ENCODE data around the gene DLX4. TPM values are rescaled to one million over a fixed set of nuclear protein-coding genes. Genes with fewer than 3 reads are reported as not detected.

Gene DLX4
- total and polyA plus RNA-seq, 10 of the 15 experiments (the other 5 are each of a cell fraction or from before 2014, with no cell fraction given), result 0.05 to 0.29 (median 0.15) TPM

DNA sequence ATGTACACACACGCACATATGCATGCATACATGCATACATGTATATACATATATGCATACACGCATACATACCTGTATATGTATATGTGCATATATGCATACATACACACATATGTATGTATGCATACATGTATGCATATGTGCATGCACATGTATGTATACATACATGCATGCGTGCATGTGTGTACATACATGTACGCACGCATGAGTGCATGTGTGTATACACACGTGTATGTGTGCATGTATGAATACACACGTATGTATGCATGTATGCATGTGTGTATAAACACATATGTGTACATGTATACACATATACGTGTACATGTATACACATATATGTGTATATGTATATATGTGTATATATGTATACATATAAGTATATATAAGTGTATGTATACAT, 54.5 kb downstream of the DLX4 start:
- ChIA-PET CTCF (no interaction called here), SMC1A (ENCODE audit: uncharacterized antibody, unreplicated experiment) (no interaction called here), RAD21 (ENCODE audit: unreplicated experiment) (no interaction called here), POLR2A (no interaction called here)
- FAIRE-seq (no peak), DNase-seq (ENCODE audit: low read depth, low spot score) (no peak), ATAC-seq (no peak)
- Histone ChIP-seq H3K79me2 (ENCODE audit: control insufficient read depth, insufficient read depth, low read length) (no peaks in the 10 kb centered on the region), H2AFZ (ENCODE audit: control insufficient read depth, low read depth, low read length) (no peak overlapping the region), H3K9ac (ENCODE audit: control insufficient read depth, insufficient read depth, low read length) (no peak overlapping the region), H3K4me3 (no peak overlapping the region), H3K9me3 (replicated peaks; ENCODE audit: control insufficient read depth, insufficient read depth, low read length) (no peaks in the 10 kb centered on the region; the same call in 2 of the 3 replicates), H4K20me1 (ENCODE audit: control insufficient read depth, insufficient read depth) (no peaks in the 10 kb centered on the region), H3K36me3 (ENCODE audit: control insufficient read depth in 2 of 2, insufficient read depth in 2 of 2, low read length in 1 of 2) (no peaks in the 10 kb centered on the region), H3K27me3 (replicated peaks in 1 of 2; ENCODE audit: control insufficient read depth in 2 of 2, insufficient read depth in 2 of 2, low read length in 1 of 2) (no peaks in the 10 kb centered on the region; a peak in 1 of 4 replicates), H3K4me1 (ENCODE audit: control insufficient read depth, insufficient read depth, low read length) (no peaks in the 10 kb centered on the region), H3K4me2 (ENCODE audit: control insufficient read depth, insufficient read depth) (no peak overlapping the region), H3K27ac (ENCODE audit: control insufficient read depth, insufficient read depth) (no peak overlapping the region)
- TF ChIP-seq, protein P1, sequence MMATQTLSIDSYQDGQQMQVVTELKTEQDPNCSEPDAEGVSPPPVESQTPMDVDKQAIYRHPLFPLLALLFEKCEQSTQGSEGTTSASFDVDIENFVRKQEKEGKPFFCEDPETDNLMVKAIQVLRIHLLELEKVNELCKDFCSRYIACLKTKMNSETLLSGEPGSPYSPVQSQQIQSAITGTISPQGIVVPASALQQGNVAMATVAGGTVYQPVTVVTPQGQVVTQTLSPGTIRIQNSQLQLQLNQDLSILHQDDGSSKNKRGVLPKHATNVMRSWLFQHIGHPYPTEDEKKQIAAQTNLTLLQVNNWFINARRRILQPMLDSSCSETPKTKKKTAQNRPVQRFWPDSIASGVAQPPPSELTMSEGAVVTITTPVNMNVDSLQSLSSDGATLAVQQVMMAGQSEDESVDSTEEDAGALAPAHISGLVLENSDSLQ (IDR thresholded peaks at IDR 0.05), result no peak
- BruUV-seq (replicated peaks), result no TSS peak
- in situ Hi-C loops (cut with MboI), result no loop called here
- WGBS (ENCODE audit: insufficient coverage, insufficient replicate concordance, low lambda C conversion rate, missing lambda C conversion rate), result 62% methylated on average over 8 of the region's 8 CpGs
- intact Hi-C loops (cut with micrococcal nuclease; ENCODE audit: unreplicated experiment), result no loop called here

Small RNA genes within 50 kb of the gene (small RNA-seq; reads per million reads assigned to genes)
- not detected for gene RNU6-1313P

Other genes with a start within 250 kb of the DLX4 start
Only the 7 nearest of the 10 such genes appear.
- 19.5 and 26.1 TPM in 2 replicates for gene KAT7, start 180.5 kb upstream of the DLX4 start, total RNA-seq (2014; rRNA removed)
- 26.1 and 28.4 TPM in 2 replicates for gene KAT7, start 180.5 kb upstream of the DLX4 start, total RNA-seq (2014; rRNA removed; fragmentation: Illumina TruSeq; extraction: Trizol)
- gene KAT7, start 180.5 kb upstream of the DLX4 start, total RNA-seq (2021), result 40.1 and 45.8 TPM in 2 replicates
- 20.5 and 24.2 TPM in 2 replicates for gene KAT7, start 180.5 kb upstream of the DLX4 start, polyA plus RNA-seq (2011; rRNA removed)
- gene KAT7, start 180.5 kb upstream of the DLX4 start, polyA plus RNA-seq (2014; fragmentation: Illumina TruSeq; extraction: Trizol), result 30.6 and 40.2 TPM in 2 replicates
- 1 to 10 TPM; 6.6 to 8.7 TPM for gene KAT7, start 180.5 kb upstream of the DLX4 start, polyA plus RNA-seq (2014; fragmentation: Nextera tagmentation; extraction: Ambion mirVana)
- gene KAT7, start 180.5 kb upstream of the DLX4 start, polyA plus RNA-seq (2014; rRNA removed), result 15.9 and 19.9 TPM in 2 replicates
- gene KAT7, start 180.5 kb upstream of the DLX4 start, polyA plus RNA-seq (2016; fragmentation: Nextera tagmentation; extraction: Ambion mirVana), result 10 to 100 TPM; 41.2 to 44.5 TPM
- gene TAC4, start 121.1 kb upstream of the DLX4 start, total RNA-seq (2014; rRNA removed), result not detected in 2 replicates
- gene TAC4, start 121.1 kb upstream of the DLX4 start, total RNA-seq (2014; rRNA removed; fragmentation: Illumina TruSeq; extraction: Trizol), result not detected in 2 replicates
- not detected in 2 replicates for gene TAC4, start 121.1 kb upstream of the DLX4 start, total RNA-seq (2021)
- not detected in 2 replicates for gene TAC4, start 121.1 kb upstream of the DLX4 start, polyA plus RNA-seq (2011; rRNA removed)
- not detected in 2 replicates for gene TAC4, start 121.1 kb upstream of the DLX4 start, polyA plus RNA-seq (2014; fragmentation: Illumina TruSeq; extraction: Trizol)
- gene TAC4, start 121.1 kb upstream of the DLX4 start, polyA plus RNA-seq (2014; fragmentation: Nextera tagmentation; extraction: Ambion mirVana), result not detected
- gene TAC4, start 121.1 kb upstream of the DLX4 start, polyA plus RNA-seq (2014; rRNA removed), result not detected in 2 replicates
- not detected for gene TAC4, start 121.1 kb upstream of the DLX4 start, polyA plus RNA-seq (2016; fragmentation: Nextera tagmentation; extraction: Ambion mirVana)
- not detected in 2 replicates for gene DLX3, start 26.0 kb downstream of the DLX4 start, total RNA-seq (2014; rRNA removed)
- gene DLX3, start 26.0 kb downstream of the DLX4 start, total RNA-seq (2014; rRNA removed; fragmentation: Illumina TruSeq; extraction: Trizol), result not detected in 2 replicates
- not detected in 2 replicates for gene DLX3, start 26.0 kb downstream of the DLX4 start, total RNA-seq (2021)
- gene DLX3, start 26.0 kb downstream of the DLX4 start, polyA plus RNA-seq (2011; rRNA removed), result not detected in 2 replicates
- gene DLX3, start 26.0 kb downstream of the DLX4 start, polyA plus RNA-seq (2014; fragmentation: Illumina TruSeq; extraction: Trizol), result not detected in 2 replicates
- not detected for gene DLX3, start 26.0 kb downstream of the DLX4 start, polyA plus RNA-seq (2014; fragmentation: Nextera tagmentation; extraction: Ambion mirVana)
- not detected in 2 replicates for gene DLX3, start 26.0 kb downstream of the DLX4 start, polyA plus RNA-seq (2014; rRNA removed)
- gene DLX3, start 26.0 kb downstream of the DLX4 start, polyA plus RNA-seq (2016; fragmentation: Nextera tagmentation; extraction: Ambion mirVana), result not detected
- gene ITGA3, start 86.9 kb downstream of the DLX4 start, total RNA-seq (2014; rRNA removed), result 10.3 and 13.4 TPM in 2 replicates
- 6.6 and 6.9 TPM in 2 replicates for gene ITGA3, start 86.9 kb downstream of the DLX4 start, total RNA-seq (2014; rRNA removed; fragmentation: Illumina TruSeq; extraction: Trizol)
- gene ITGA3, start 86.9 kb downstream of the DLX4 start, total RNA-seq (2021), result 12.5 and 14.3 TPM in 2 replicates
- 4.3 and 6.9 TPM in 2 replicates for gene ITGA3, start 86.9 kb downstream of the DLX4 start, polyA plus RNA-seq (2011; rRNA removed)
- 3.8 and 6.6 TPM in 2 replicates for gene ITGA3, start 86.9 kb downstream of the DLX4 start, polyA plus RNA-seq (2014; fragmentation: Illumina TruSeq; extraction: Trizol)
- under 1 TPM; 0.29 to 0.86 TPM for gene ITGA3, start 86.9 kb downstream of the DLX4 start, polyA plus RNA-seq (2014; fragmentation: Nextera tagmentation; extraction: Ambion mirVana)
- 7.1 and 10.5 TPM in 2 replicates for gene ITGA3, start 86.9 kb downstream of the DLX4 start, polyA plus RNA-seq (2014; rRNA removed)
- gene ITGA3, start 86.9 kb downstream of the DLX4 start, polyA plus RNA-seq (2016; fragmentation: Nextera tagmentation; extraction: Ambion mirVana), result 1 to 10 TPM; 4.0 to 4.6 TPM
- gene PDK2, start 126.2 kb downstream of the DLX4 start, total RNA-seq (2014; rRNA removed), result 9.7 and 12.3 TPM in 2 replicates
- 6.5 and 8.6 TPM in 2 replicates for gene PDK2, start 126.2 kb downstream of the DLX4 start, total RNA-seq (2014; rRNA removed; fragmentation: Illumina TruSeq; extraction: Trizol)
- 14.2 and 16.1 TPM in 2 replicates for gene PDK2, start 126.2 kb downstream of the DLX4 start, total RNA-seq (2021)
- gene PDK2, start 126.2 kb downstream of the DLX4 start, polyA plus RNA-seq (2011; rRNA removed), result 8.8 and 22.6 TPM in 2 replicates
- gene PDK2, start 126.2 kb downstream of the DLX4 start, polyA plus RNA-seq (2014; fragmentation: Illumina TruSeq; extraction: Trizol), result 9.8 and 12.3 TPM in 2 replicates
- 1 to 10 TPM in 1 of 2 experiments, under 1 TPM in 1; 0.98 to 1.2 TPM for gene PDK2, start 126.2 kb downstream of the DLX4 start, polyA plus RNA-seq (2014; fragmentation: Nextera tagmentation; extraction: Ambion mirVana)
- gene PDK2, start 126.2 kb downstream of the DLX4 start, polyA plus RNA-seq (2014; rRNA removed), result 9.6 and 16.0 TPM in 2 replicates
- 10 to 100 TPM; 17.5 to 20.2 TPM for gene PDK2, start 126.2 kb downstream of the DLX4 start, polyA plus RNA-seq (2016; fragmentation: Nextera tagmentation; extraction: Ambion mirVana)
- 0.17 and 0.22 TPM in 2 replicates for gene SAMD14, start 161.0 kb downstream of the DLX4 start, total RNA-seq (2014; rRNA removed)
- 0.22 and 0.74 TPM in 2 replicates for gene SAMD14, start 161.0 kb downstream of the DLX4 start, total RNA-seq (2014; rRNA removed; fragmentation: Illumina TruSeq; extraction: Trizol)
- gene SAMD14, start 161.0 kb downstream of the DLX4 start, total RNA-seq (2021), result 1.3 and 1.7 TPM in 2 replicates
- gene SAMD14, start 161.0 kb downstream of the DLX4 start, polyA plus RNA-seq (2011; rRNA removed), result 0.32 and 1.3 TPM in 2 replicates
- gene SAMD14, start 161.0 kb downstream of the DLX4 start, polyA plus RNA-seq (2014; fragmentation: Illumina TruSeq; extraction: Trizol), result 0.19 and 0.25 TPM in 2 replicates
- gene SAMD14, start 161.0 kb downstream of the DLX4 start, polyA plus RNA-seq (2014; fragmentation: Nextera tagmentation; extraction: Ambion mirVana), result not detected
- gene SAMD14, start 161.0 kb downstream of the DLX4 start, polyA plus RNA-seq (2014; rRNA removed), result 0.51 and 1.4 TPM in 2 replicates
- gene SAMD14, start 161.0 kb downstream of the DLX4 start, polyA plus RNA-seq (2016; fragmentation: Nextera tagmentation; extraction: Ambion mirVana), result under 1 TPM in 1 of 2 experiments, not detected in 1; 0.06 TPM
- 59.9 and 62.9 TPM in 2 replicates for gene PPP1R9B, start 181.5 kb downstream of the DLX4 start, total RNA-seq (2014; rRNA removed)
- 35.9 and 39.6 TPM in 2 replicates for gene PPP1R9B, start 181.5 kb downstream of the DLX4 start, total RNA-seq (2014; rRNA removed; fragmentation: Illumina TruSeq; extraction: Trizol)
- 103 and 107 TPM in 2 replicates for gene PPP1R9B, start 181.5 kb downstream of the DLX4 start, total RNA-seq (2021)
- 30.2 and 44.4 TPM in 2 replicates for gene PPP1R9B, start 181.5 kb downstream of the DLX4 start, polyA plus RNA-seq (2011; rRNA removed)
- 17.9 and 35.4 TPM in 2 replicates for gene PPP1R9B, start 181.5 kb downstream of the DLX4 start, polyA plus RNA-seq (2014; fragmentation: Illumina TruSeq; extraction: Trizol)
- gene PPP1R9B, start 181.5 kb downstream of the DLX4 start, polyA plus RNA-seq (2014; fragmentation: Nextera tagmentation; extraction: Ambion mirVana), result under 1 TPM; 0.20 to 0.45 TPM
- 52.0 and 58.7 TPM in 2 replicates for gene PPP1R9B, start 181.5 kb downstream of the DLX4 start, polyA plus RNA-seq (2014; rRNA removed)
- 1 to 10 TPM; 1.8 to 2.3 TPM for gene PPP1R9B, start 181.5 kb downstream of the DLX4 start, polyA plus RNA-seq (2016; fragmentation: Nextera tagmentation; extraction: Ambion mirVana)